Activated CD8-positive, alpha-beta memory T cell treated with anti-CD3 and anti-CD28 coated beads, Interleukin-2, amount 10 ng/mL, durations not matched to agents 7 days and 5 days (primary cell): ENCODE data around the gene KEAP1. TPM values are rescaled to one million over a fixed set of nuclear protein-coding genes. Genes with fewer than 3 reads are reported as not detected.
"Not testable (repeated sequence)": the region's sequence is repeated elsewhere in the genome, so short reads cannot be mapped to it uniquely, and the experiment has no call there.

Experiments used
- ATAC-seq: fragments of 150-1000 bp; cut with Tn5 transposase; one replicate; pipeline ENCODE4 v1.10.0; 2021; ENCODE audit warnings: moderate library complexity
- CTCF ChIA-PET: fragments of 350-600 bp; sonication (Branson Sonifier 250); formaldehyde crosslinking; loops from one replicate; lab custom pipeline; 2021; ENCODE audit warnings: antibody characterized with exemption; lab: Charles Lee
- DNase-seq: peaks from one replicate; pipeline ENCODE4 v3.0.0-alpha.2; 2020
- H3K27ac Mint-ChIP-seq: one replicate; pipeline ENCODE4 v1.8.0; 2021; ENCODE audit warnings: mild to moderate bottlenecking, mixed read lengths
- H3K27me3 Mint-ChIP-seq: one replicate; pipeline ENCODE4 v1.8.0; 2021; ENCODE audit warnings: mixed read lengths
- H3K36me3 Mint-ChIP-seq: one replicate; pipeline ENCODE4 v1.8.0; 2021; ENCODE audit warnings: mild to moderate bottlenecking, mixed read lengths
- H3K4me1 Mint-ChIP-seq: one replicate; pipeline ENCODE4 v1.8.0; 2021; ENCODE audit warnings: mixed read lengths
- H3K4me3 Mint-ChIP-seq: one replicate; pipeline ENCODE4 v1.8.0; 2021; ENCODE audit warnings: mild to moderate bottlenecking, moderate library complexity, mixed read lengths
- H3K9me3 Mint-ChIP-seq: one replicate; pipeline ENCODE4 v1.8.0; 2022; ENCODE audit warnings: low read depth, mixed read lengths
- total RNA-seq, 2 experiments: library from RNA; stranded (reverse); gene quantifications; one replicate each; pipeline ENCODE4 v1.2.3, GENCODE V29; 2021

Gene KEAP1
- total RNA-seq, 2 experiments from 2014 or later, result 99.8 to 104 TPM

DNA sequence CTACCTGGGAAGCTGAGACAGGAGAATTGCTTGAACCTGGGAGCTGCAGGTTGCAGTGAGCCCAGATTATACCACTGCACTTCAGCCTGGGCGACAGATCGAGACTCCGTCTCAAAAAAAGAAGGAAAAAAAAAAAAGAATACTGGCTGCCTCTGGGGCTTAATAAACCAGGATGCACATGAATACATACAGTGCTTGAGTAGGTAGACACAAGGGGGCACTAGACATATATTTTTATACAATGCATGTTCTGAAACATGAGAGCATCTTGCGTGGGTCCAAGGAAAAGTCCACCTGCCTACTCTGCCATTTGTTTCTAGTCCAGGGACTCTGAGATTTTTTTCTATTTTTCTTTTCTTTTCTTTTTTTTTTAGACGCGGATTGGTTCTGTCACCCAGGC, 31.2 kb downstream of the KEAP1 start:
- no peak overlapping the region for H3K27ac Mint-ChIP-seq
- peaks cover 2% of the 10 kb centered on the region for H3K4me1 Mint-ChIP-seq
- no peak overlapping the region for H3K4me3 Mint-ChIP-seq
- peaks cover 12% of the 10 kb centered on the region for H3K36me3 Mint-ChIP-seq
- CTCF ChIA-PET, result interaction anchor here (0.8 to 2.9 kb wide), 3 partner anchors 12 to 101 kb away, joined by 4 to 16 read pairs (median 5); no protein-coding TSS in a partner anchor
- peak; percentile 51 for ATAC-seq
- no peak for DNase-seq
- no peaks in the 10 kb centered on the region for H3K9me3 Mint-ChIP-seq
- H3K27me3 Mint-ChIP-seq, result no peaks in the 10 kb centered on the region

DNA sequence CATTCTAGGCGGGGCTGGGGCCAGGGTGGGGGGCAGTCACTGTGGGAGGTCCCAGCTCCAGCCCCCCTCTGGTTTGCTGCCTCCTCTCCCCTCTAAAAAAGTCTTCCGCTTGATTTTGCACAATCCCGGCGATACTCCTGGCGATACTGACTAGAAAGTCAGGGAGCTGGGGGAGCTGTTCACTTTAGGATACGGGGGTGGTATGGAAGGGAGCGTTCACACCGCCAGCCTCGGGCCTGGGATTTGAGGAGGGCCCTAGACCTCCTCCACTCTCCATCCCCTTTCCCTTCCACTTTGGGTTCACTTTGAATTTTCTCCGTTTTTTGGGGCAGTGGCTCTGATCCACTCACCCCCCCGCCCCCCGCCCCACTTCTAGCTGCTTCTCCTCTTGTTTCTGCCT, 35.0 kb downstream of the KEAP1 start:
- CTCF ChIA-PET, result interaction anchor here (3.2 kb wide), 1 partner anchor 10 kb away, joined by 11 read pairs; no protein-coding TSS in a partner anchor
- H3K9me3 Mint-ChIP-seq, result no peaks in the 10 kb centered on the region
- H3K4me1 Mint-ChIP-seq, result no peaks in the 10 kb centered on the region
- no peak overlapping the region for H3K4me3 Mint-ChIP-seq
- H3K36me3 Mint-ChIP-seq, result peaks cover 27% of the 10 kb centered on the region
- no peak overlapping the region for H3K27ac Mint-ChIP-seq
- H3K27me3 Mint-ChIP-seq, result no peaks in the 10 kb centered on the region
- ATAC-seq, result no peak
- no peak for DNase-seq

DNA sequence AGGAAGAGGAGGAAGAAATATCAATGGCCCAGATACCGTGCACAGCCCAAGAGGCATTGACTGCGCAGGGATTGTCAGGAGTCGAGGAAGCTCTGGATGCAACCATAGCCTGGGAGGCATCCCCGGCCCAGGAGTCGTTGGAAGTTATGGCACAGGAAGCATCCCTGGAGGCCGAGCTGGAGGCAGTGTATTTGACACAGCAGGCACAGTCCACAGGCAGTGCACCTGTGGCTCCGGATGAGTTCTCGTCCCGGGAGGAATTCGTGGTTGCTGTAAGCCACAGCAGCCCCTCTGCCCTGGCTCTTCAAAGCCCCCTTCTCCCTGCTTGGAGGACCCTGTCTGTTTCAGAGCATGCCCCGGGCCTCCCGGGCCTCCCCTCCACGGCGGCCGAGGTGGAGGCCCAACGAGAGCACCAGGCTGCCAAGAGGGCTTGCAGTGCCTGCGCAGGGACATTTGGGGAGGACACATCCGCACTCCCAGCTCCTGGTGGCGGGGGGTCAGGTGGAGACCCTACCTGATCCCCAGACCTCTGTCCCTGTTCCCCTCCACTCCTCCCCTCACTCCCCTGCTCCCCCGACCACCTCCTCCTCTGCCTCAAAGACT, 36.0 kb downstream of the KEAP1 start:
- Mint-ChIP-seq H3K36me3 (peaks cover 30% of the 10 kb centered on the region), H3K9me3 (no peaks in the 10 kb centered on the region), H3K27me3 (no peaks in the 10 kb centered on the region), H3K4me3 (no peak overlapping the region), H3K4me1 (no peaks in the 10 kb centered on the region), H3K27ac (no peak overlapping the region)
- CTCF ChIA-PET, result interaction anchor here (3.2 kb wide), 1 partner anchor 11 kb away, joined by 11 read pairs; no protein-coding TSS in a partner anchor
- no peak for DNase-seq
- no peak for ATAC-seq

DNA sequence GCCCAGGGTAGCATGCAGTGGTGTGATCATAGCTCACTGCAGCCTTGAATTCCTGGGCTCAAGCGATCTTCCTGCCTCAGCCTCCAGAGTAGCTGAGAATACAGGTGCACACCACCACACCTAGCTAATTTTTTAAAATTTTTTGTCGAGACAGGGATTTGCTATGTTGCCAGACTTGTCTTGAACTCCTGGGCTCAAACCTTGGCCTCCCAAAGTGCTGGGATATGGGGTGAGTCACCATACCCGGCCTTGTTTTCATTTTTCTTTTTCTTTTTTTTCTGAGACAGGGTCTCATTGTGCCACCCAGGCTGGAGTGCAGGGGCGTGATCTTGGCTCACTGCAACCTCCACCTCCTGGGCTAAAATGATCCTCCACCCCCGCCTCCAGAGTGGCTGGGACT, 38.7 kb downstream of the KEAP1 start:
- H3K27me3 Mint-ChIP-seq, result no peaks in the 10 kb centered on the region
- CTCF ChIA-PET, result interaction anchor here (1.6 kb wide), 1 partner anchor 11 kb away, joined by 3 read pairs; no protein-coding TSS in a partner anchor
- peaks cover 9% of the 10 kb centered on the region for H3K4me1 Mint-ChIP-seq
- ATAC-seq (no peak), DNase-seq (no peak)
- no peaks in the 10 kb centered on the region for H3K9me3 Mint-ChIP-seq
- H3K4me3 Mint-ChIP-seq, result no peak overlapping the region
- H3K36me3 Mint-ChIP-seq, result peaks cover 39% of the 10 kb centered on the region
- H3K27ac Mint-ChIP-seq, result no peak overlapping the region

DNA sequence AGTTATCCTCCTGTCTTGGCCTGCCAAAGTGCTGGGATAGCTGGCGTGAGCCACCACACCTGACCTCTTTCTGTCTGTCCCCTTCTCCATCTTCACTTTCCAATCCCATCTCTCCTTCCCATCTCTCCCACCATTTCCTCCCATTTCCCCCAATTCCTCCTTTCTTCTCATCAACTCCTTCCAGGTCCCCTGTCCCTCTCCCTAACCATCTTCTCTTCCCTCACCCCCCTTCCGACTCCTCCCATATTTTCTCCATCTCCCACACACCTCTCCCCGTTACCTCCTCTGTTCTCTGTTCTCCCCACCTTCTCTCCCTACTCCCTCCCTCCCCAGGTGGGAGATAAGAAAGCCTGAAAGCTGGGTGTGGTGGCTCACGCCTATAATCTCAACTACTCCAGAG, 40.6 kb downstream of the KEAP1 start:
- H3K4me3 Mint-ChIP-seq, result no peak overlapping the region
- H3K4me1 Mint-ChIP-seq, result peaks cover 9% of the 10 kb centered on the region
- H3K27ac Mint-ChIP-seq, result no peak overlapping the region
- CTCF ChIA-PET, result interaction anchor here (1.0 to 1.2 kb wide), 2 partner anchors 21 to 59 kb away, joined by 3 read pairs; no protein-coding TSS in a partner anchor
- H3K9me3 Mint-ChIP-seq, result no peaks in the 10 kb centered on the region
- DNase-seq, result no peak
- H3K27me3 Mint-ChIP-seq, result no peaks in the 10 kb centered on the region
- no peak for ATAC-seq
- peaks cover 31% of the 10 kb centered on the region for H3K36me3 Mint-ChIP-seq

DNA sequence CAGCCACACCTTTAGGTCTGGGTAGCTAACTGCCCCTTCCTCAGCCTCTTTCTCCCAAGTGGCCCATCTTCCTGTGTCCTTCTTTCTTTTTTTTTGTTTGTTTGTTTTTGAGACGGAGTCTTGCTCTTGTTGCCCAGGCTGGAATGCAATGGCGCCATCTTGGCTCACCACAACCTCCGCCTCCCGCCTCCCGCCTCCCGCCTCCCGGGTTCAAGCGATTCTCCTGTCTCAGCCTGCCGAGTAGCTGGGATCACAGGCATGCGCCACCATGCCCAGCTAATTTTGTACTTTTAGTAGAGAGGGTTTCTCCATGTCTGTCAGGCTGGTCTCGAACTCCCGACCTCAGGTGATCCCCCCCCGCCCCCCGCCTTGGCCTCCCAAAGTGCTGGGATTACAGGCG, 41.1 kb downstream of the KEAP1 start:
- ATAC-seq, H3K4me3 Mint-ChIP-seq, H3K27me3 Mint-ChIP-seq, H3K4me1 Mint-ChIP-seq, DNase-seq, H3K9me3 Mint-ChIP-seq, H3K27ac Mint-ChIP-seq: not testable (repeated sequence)
- H3K36me3 Mint-ChIP-seq, result peaks cover 30% of the 10 kb centered on the region
- CTCF ChIA-PET, result interaction anchor here (1.0 to 1.2 kb wide), 3 partner anchors 16 to 58 kb away, joined by 3 read pairs; no protein-coding TSS in a partner anchor

DNA sequence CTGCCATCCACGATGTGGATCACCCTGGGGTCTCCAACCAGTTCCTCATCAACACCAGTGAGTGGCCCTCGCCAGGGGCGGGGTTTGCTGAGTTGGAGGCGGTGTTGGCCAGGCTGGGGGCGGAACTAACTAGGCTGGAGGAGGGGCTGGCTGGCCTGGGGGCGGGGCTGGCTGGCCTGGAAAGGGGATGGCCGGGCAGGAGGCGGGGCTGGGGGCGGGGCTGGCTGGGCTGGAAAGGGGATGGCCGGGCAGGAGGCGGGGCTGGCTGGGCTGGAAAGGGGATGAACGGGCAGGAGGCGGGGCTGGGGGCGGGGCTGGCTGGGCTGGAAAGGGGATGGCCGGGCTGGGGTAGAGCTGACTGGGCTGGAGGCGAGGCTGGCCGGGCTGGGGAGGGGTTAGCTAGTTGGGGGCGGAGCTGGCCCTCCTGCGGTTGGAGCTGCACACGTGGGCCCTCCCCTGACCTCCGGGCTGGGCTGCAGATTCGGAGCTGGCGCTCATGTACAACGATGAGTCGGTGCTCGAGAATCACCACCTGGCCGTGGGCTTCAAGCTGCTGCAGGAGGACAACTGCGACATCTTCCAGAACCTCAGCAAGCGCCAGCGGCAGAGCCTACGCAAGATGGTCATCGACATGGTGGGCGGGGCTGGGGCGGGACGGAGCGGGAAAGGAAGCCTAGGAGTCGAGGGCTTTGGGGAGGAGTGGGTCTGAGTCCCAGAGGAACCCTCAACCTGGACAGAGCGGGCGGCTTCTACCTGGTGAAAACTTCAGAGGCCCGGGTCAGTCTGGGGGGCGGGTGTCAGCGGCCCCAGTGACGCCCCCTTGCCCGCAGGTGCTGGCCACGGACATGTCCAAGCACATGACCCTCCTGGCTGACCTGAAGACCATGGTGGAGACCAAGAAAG, 41.9 kb downstream of the KEAP1 start:
- Mint-ChIP-seq H3K27me3 (no peaks in the 10 kb centered on the region), H3K4me3 (no peak overlapping the region), H3K36me3 (peaks cover 26% of the 10 kb centered on the region), H3K4me1 (peaks cover 9% of the 10 kb centered on the region), H3K9me3 (no peaks in the 10 kb centered on the region), H3K27ac (peak overlapping the region; percentile 43)
- CTCF ChIA-PET, result interaction anchor here (1.0 to 1.2 kb wide), 2 partner anchors 17 to 23 kb away, joined by 3 read pairs; no protein-coding TSS in a partner anchor
- peak; percentile 93 for DNase-seq
- ATAC-seq, result peak; percentile 94

DNA sequence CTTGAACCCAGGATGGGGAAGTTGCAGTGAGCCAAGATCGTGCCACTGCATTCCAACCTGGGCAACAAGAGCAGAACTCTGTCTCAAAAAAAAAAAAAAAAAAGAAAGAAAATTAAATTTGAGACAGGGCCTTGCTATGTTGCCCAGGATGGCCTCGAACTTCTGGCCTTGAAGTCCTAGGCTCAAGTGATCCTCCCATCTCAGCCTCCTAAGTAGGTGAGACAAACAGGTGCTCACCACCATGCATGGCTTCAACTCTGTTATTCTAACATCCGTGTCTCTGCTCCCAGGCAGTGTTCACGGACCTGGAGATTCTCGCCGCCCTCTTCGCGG, 42.5 kb downstream of the KEAP1 start:
- CTCF ChIA-PET, result interaction anchor here (1.0 to 1.2 kb wide), 2 partner anchors 18 to 23 kb away, joined by 3 read pairs; no protein-coding TSS in a partner anchor
- DNase-seq, result no peak
- no peak for ATAC-seq
- H3K4me3 Mint-ChIP-seq, result no peak overlapping the region
- H3K27me3 Mint-ChIP-seq, result no peaks in the 10 kb centered on the region
- peaks cover 28% of the 10 kb centered on the region for H3K36me3 Mint-ChIP-seq
- H3K4me1 Mint-ChIP-seq, result peaks cover 9% of the 10 kb centered on the region
- H3K9me3 Mint-ChIP-seq, result no peaks in the 10 kb centered on the region
- peak overlapping the region; percentile 43 for H3K27ac Mint-ChIP-seq

DNA sequence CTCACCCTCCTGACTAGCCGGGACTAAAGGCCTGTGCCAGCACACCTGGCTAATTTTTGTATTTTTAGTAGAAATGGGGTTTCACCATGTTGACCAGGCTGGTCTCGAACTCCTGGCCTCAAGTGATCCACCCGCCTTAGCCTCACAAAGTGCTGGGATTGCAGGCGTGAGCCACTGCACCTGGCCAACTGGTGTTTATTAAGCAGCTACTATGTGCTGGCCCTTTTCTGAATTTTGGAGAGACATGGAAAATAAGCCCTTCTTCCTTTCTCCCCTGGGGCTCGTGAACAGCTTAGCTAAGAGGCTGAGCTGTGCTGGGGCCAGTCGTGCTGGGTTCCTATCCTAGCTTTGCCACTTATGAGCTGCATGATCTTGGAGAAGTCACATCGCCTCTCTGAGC, 44.4 kb downstream of the KEAP1 start:
- DNase-seq, H3K4me1 Mint-ChIP-seq, H3K4me3 Mint-ChIP-seq, H3K27ac Mint-ChIP-seq, H3K27me3 Mint-ChIP-seq, H3K9me3 Mint-ChIP-seq, ATAC-seq: not testable (repeated sequence)
- H3K36me3 Mint-ChIP-seq, result peaks cover 23% of the 10 kb centered on the region
- CTCF ChIA-PET, result interaction anchor here (1.3 to 1.5 kb wide), 2 partner anchors 13 to 23 kb away, joined by 4 to 5 read pairs; no protein-coding TSS in a partner anchor

DNA sequence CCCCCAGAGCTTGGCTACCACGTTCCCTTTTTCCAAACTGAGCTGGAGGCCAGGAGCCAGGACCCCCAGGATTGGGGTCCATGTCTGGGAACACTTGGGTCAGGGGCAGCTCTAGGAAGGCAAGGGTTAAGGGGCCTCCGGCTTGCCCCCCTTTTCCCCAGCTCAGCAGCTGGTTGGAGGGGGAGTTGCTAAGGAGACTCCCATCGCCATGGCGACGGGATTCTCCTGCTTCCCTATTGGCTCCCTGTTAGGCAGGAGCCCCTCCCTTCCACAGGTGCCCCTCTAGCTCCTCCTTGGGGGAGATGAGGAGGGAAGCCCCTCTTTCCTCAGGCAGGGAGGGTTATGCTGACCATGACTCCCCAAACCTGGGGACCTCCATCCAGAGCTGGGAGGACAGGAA, 48.9 kb downstream of the KEAP1 start:
- H3K4me3 Mint-ChIP-seq, result no peak overlapping the region
- H3K9me3 Mint-ChIP-seq, result no peaks in the 10 kb centered on the region
- H3K4me1 Mint-ChIP-seq, result peaks cover 20% of the 10 kb centered on the region
- CTCF ChIA-PET, result interaction anchor here (0.9 to 2.2 kb wide), 3 partner anchors 10 to 245 kb away, joined by 3 to 7 read pairs (median 3); no protein-coding TSS in a partner anchor
- ATAC-seq, result no peak
- H3K36me3 Mint-ChIP-seq, result peaks cover 18% of the 10 kb centered on the region
- DNase-seq, result no peak
- no peak overlapping the region for H3K27ac Mint-ChIP-seq
- H3K27me3 Mint-ChIP-seq, result no peaks in the 10 kb centered on the region

DNA sequence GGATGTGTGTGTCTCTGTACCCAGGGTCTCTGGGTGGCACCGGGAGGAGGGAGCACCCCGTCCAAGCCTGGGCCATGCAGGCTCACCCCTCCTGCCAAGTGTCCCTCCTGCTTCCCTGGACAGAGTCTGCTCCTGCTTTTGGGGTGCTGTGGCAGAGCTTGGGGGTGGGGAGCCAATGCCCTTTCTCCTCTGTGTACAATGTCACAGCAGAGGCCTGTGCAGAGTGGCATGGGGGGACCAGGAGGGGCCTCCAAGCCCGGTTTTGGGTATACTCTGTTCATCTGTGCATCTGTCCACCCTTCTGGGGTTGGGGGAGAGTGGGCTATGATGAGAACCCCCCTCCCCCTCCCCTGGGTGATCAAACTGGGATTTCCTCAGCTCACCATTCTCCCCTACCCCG, 49.3 kb downstream of the KEAP1 start:
- DNase-seq, result no peak
- H3K36me3 Mint-ChIP-seq, result peaks cover 18% of the 10 kb centered on the region
- no peak overlapping the region for H3K4me3 Mint-ChIP-seq
- H3K27ac Mint-ChIP-seq, result no peak overlapping the region
- no peaks in the 10 kb centered on the region for H3K9me3 Mint-ChIP-seq
- H3K27me3 Mint-ChIP-seq, result no peaks in the 10 kb centered on the region
- no peak for ATAC-seq
- CTCF ChIA-PET, result interaction anchor here (0.9 to 2.2 kb wide), 3 partner anchors 11 to 245 kb away, joined by 3 to 7 read pairs (median 3); no protein-coding TSS in a partner anchor
- peaks cover 20% of the 10 kb centered on the region for H3K4me1 Mint-ChIP-seq

DNA sequence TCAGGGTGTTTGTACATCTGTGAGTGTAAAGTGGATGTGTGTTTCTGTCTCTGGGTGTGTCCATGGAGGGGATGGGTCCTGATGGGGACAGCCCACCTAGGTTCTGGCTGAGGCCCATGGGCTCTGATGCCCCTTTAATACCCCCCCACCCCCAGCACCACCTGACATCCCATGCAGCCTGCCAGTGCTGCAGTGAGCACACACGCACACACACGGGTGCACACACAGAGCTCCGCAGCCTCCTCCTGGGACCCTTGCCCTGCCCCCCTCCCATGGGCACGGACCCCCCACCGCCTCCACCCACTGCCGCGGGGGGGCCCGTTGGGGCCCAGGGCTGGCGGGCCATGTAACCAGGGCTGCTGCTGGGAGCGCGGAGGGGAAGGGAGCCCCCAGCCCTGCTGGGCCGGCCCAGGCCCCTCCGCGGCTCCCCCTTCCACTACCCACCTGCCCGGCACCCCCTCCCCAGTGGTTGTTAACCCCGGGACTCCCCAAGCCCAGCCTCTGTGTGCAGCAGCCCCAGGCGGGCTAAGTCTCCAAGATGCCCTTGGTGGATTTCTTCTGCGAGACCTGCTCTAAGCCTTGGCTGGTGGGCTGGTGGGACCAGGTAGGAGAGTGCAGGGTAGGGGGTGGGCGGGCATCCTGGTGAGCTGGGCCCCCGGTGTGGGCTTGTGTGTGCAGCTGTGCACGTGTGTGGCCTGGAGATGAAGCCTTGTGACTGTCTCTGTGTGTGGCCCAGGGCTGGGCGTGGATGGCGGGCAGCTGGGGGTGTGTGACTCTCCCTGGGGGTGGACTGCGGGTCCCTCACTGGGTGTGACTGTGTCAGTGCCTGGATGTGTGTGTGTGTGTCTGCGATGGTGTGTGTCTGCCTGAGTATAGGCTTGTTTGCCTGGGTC, 50.2 kb downstream of the KEAP1 start:
- peak; percentile 14 for ATAC-seq
- H3K36me3 Mint-ChIP-seq, result peaks cover 22% of the 10 kb centered on the region
- H3K9me3 Mint-ChIP-seq, result no peaks in the 10 kb centered on the region
- CTCF ChIA-PET, result interaction anchor here (1.2 kb wide), 1 partner anchor 246 kb away, joined by 3 read pairs; no protein-coding TSS in a partner anchor
- H3K27ac Mint-ChIP-seq, result no peak overlapping the region
- no peaks in the 10 kb centered on the region for H3K27me3 Mint-ChIP-seq
- H3K4me1 Mint-ChIP-seq, result peaks cover 20% of the 10 kb centered on the region
- DNase-seq, result no peak
- H3K4me3 Mint-ChIP-seq, result no peak overlapping the region
